KOPT-K1 (cell line): ENCODE results near the gene RXFP1.

Experiments
- H3K27ac ChIP-seq: fragments of 200-600 bp; sonication (generic); 2 replicates; pipeline ENCODE4 v1.5.1; 2016; ENCODE audit warnings: antibody characterized with exemption, mild to moderate bottlenecking, low read depth, low read length; ENCODE audit not compliant: poor library complexity, severe bottlenecking
- H3K36me3 ChIP-seq: fragments of 200-600 bp; sonication (generic); 2 replicates; pipeline ENCODE4 v1.5.1; 2017; ENCODE audit warnings: antibody characterized with exemption, mild to moderate bottlenecking, low read length, moderate library complexity; ENCODE audit not compliant: insufficient read depth
- H3K9me3 ChIP-seq: fragments of 200-600 bp; sonication (generic); 2 replicates; pipeline ENCODE4 v1.5.1; 2017; ENCODE audit warnings: antibody characterized with exemption, low read length, mild to moderate bottlenecking; ENCODE audit not compliant: insufficient read depth, poor library complexity, severe bottlenecking

Gene RXFP1

DNA sequence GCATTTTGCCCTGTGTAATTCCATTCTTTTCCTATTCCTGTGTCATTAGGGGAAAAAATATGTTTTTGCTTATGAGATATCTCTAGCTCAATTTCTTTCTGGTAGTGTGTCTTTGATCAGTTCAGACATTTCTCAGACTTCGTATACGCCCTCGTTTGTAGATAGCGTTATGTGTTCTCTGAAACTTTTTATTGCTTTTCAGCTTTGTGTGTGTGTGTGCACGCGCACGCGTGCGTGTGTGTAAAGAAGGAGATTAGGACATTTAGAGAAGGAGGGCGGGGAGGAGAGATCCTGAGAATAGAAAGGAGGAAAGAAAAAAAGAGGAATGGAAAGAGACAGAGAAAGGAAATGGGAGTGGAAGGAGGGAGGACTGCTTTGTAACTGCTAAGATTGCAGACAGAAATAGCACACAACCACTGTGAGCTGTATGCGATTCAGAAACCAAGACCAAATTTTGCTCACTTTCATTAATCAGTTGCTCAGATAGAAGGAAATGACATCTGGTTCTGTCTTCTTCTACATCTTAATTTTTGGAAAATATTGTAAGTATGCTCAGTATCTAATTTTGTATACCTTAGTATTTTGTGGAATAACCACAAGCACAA lies at the start of gene RXFP1:
Gene RXFP1, plus strand, starts transcription at position 399 of the 605 bp plus-strand sequence. Its CDS starts 95 bp downstream, at position 494.
- no peaks in the 10 kb centered on the region for H3K36me3 ChIP-seq
- no peaks in the 10 kb centered on the region for H3K9me3 ChIP-seq
- H3K27ac ChIP-seq = no peak within 1 kb of the TSS

DNA sequence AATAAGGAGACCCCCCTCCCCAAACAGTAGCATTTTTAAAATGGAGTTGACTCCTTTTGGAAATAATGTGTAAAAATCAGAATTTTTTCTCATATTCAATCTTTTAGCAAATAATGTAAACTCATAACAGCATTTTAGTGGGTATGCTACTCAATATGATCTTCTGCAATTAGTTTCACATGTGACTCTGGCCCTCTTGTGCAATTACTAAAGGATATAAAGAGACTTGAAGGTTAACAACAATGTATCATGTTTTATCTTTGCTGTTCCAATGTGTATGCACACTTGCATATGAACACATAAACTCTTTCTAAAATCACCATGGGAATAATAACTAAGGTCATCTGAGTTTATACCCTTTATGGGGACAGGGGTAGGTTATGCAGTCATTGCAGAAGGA lies 39.9 kb upstream of the RXFP1 start:
- no peaks in the 10 kb centered on the region for H3K36me3 ChIP-seq
- no peaks in the 10 kb centered on the region for H3K9me3 ChIP-seq
- H3K27ac ChIP-seq = no peak overlapping the region

DNA sequence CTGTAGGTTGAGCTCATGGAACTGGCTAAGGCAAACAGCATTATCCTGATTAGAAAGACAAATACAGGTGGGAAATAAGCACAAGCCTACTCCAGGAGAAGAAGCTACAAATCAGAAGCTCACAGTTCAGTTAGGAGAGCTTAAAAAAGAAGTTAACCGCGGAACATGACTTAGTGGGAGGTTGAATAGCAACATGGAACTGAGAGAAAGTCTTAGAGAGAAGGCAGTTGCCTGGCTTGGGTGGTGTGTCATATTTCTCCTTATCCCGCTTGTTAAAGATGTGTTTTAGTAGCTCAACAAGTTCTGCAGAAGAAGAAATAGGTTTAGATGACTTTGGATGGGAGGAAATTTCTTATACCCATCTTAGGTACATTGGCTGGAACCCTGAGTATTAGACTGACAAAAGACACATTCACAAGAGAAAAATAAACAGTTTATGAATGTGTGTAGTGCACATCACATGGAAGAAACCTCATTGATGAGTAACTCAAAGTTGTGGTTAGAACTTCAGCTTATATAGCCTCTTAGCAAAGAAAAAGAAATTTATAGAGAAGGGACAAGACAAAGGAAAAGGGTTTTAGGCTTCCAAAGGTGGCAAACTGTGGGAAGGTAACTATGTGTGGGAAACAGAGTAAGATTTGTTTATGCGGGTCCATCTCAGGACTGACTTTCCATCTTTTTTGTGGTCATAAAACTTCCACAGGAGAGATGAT lies 37.4 kb upstream of the RXFP1 start:
- H3K27ac ChIP-seq = no peak overlapping the region
- H3K36me3 ChIP-seq = no peaks in the 10 kb centered on the region
- no peaks in the 10 kb centered on the region for H3K9me3 ChIP-seq

DNA sequence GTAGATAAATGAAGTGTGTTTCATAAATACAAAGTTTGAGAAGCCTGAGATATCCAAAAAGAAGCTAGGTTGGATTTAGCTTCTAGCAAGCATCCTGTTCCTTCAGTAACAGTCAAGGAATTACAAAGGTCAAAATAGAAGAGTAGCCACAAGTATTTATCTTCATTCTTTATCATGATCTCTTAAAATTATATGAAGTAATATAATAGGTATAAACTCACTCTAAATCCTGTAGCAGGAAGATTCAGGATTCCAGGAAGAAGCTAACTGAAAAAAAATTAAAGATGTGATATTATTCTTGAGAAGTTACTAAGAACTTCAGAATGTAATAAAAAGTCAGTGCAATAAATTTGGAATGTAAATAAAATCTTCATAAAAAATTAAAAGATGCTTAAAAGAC lies 31.1 kb upstream of the RXFP1 start:
- Histone ChIP-seq H3K36me3 (no peaks in the 10 kb centered on the region), H3K9me3 (no peaks in the 10 kb centered on the region), H3K27ac (no peak overlapping the region)

DNA sequence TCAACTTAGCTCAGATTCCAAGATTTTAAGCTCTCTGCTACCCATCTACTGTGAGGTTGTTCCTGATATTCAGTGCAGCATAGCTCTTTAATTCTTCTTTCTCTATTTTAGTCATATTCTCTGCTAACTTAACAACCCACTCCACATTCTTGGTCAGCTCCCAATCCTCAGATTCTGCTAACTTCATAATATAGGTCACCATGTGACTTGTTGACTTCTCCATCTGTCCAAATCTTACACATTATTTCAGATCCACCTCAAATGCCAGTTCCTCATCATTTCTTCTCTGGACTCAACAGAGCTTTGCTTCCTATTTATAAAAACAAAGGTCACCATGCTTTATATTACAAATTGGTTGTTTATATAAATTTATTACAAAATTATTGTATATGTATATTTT lies 29.3 kb upstream of the RXFP1 start:
- Histone ChIP-seq H3K9me3 (no peaks in the 10 kb centered on the region), H3K36me3 (no peaks in the 10 kb centered on the region), H3K27ac (no peak overlapping the region)

DNA sequence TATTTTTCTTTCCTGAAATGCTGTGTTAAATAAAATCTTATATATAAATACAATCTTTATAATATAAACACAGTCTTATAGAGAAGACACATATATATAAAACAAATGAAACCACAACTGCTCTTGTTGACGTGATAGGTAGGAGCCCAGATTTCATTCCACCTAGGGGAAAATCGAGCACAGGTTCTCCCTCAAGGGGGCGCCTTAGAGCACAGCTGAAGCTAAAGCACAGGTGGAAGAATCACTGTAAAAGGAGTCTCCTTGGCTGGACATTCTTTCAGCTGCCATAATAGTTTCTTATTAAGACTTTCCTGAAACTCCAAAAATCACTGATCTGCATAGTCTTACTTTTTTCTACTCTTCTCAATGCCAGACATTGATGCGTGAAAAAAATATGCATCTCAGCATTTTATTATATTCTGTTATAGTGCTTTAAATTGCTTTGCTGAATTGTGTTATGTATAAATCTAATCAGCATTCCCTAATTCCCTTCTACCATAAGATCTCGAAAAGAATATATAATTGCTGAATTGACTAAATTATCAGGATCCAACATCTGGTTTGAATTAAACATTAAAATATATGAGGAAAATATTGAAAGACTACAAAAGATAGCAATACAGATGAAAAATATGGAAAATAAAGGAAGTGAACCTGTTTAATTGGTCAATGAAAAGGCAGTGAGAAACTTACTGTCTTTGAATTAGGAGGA lies 25.5 kb upstream of the RXFP1 start:
- H3K9me3 ChIP-seq = no peaks in the 10 kb centered on the region
- no peak overlapping the region for H3K27ac ChIP-seq
- H3K36me3 ChIP-seq = no peaks in the 10 kb centered on the region

DNA sequence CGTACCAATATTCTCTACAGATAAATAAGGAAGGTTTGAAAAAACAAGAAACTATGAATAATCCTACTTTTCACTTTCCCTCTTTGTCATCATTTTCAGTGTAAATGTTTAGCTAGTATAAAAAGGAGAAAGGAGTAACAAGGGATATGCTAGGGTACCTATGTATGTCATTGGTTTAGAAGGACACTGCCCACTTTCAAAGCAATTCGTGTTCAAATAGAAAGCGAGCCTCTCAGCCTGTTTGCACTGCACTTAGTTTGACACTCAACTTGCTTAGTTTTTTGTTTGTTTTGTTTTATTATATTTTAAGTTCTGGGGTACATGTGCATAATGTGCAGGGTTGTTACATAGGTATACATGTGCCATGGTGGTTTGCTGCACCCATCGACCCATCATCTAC lies 21.6 kb upstream of the RXFP1 start:
- Histone ChIP-seq H3K36me3 (no peaks in the 10 kb centered on the region), H3K9me3 (no peaks in the 10 kb centered on the region), H3K27ac (no peak overlapping the region)

DNA sequence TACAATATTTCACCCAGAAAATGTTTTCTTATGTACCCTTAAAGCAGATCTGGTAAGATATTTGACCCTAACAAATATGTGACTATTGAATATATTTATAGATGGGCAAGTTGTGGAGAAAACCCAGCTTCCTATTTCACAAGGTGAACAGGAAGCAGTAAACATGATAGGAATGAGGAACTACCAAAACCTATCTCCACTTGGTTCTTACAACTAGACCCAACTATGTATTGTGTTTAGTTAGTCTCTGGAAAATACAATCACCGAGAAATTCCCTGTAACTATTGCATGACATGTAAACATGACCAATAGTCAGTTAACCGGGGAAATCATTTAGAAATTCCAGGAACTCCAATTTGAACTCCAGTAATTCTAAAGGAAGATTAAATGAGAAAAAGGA lies 8.4 kb upstream of the RXFP1 start:
- Histone ChIP-seq H3K27ac (no peak overlapping the region), H3K36me3 (no peaks in the 10 kb centered on the region)

DNA sequence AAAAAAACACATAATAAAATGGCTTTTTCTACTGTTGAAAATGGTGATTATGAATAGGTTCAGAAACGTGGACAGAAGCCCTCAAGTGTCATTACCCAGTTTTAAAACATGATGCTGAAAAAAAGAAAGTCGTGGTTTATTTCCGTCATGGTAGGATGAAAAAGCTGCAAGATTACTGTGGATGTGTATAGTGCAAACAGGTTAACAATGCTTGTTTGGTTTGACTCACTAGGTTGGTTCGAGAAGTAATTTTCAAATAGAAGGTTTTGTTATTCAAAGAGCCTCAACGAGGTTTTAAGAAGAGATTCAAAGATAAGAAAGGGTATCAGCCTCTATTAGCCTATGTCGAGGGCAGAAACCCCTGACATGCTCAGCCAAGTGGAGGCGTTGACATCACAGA lies 2.5 kb upstream of the RXFP1 start:
- Histone ChIP-seq H3K27ac (no peak overlapping the region), H3K9me3 (no peaks in the 10 kb centered on the region), H3K36me3 (no peaks in the 10 kb centered on the region)

More for the DNA sequence above, 8.4 kb upstream of the RXFP1 start:
- no peaks in the 10 kb centered on the region for H3K9me3 ChIP-seq

DNA sequence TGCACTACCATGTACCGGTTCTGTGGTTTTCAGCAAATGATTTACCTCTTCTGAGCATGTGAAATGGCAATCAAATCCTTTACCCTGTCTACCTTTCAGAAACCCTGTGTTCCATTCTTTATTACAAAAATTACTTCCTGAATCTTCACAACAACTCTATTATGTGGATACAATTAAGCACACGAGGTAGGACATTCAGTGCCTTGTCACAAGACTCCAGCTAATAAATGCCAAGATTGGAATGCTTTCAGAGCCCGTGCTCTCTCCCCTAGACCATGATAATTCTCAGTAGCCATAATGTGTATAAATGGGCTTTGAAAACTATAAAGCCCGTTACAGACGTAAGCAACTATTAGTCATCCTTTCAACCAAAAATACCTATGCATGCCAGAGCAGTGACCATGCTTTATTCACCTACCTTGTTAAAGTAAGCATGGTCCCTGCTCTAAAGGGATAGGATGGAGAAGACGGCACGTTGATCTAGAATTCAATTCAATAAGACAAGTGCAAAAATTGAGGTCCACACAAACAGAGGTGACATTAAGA lies 2.4 kb downstream of the RXFP1 start:
- Histone ChIP-seq H3K9me3 (no peaks in the 10 kb centered on the region), H3K36me3 (no peaks in the 10 kb centered on the region), H3K27ac (no peak overlapping the region)

DNA sequence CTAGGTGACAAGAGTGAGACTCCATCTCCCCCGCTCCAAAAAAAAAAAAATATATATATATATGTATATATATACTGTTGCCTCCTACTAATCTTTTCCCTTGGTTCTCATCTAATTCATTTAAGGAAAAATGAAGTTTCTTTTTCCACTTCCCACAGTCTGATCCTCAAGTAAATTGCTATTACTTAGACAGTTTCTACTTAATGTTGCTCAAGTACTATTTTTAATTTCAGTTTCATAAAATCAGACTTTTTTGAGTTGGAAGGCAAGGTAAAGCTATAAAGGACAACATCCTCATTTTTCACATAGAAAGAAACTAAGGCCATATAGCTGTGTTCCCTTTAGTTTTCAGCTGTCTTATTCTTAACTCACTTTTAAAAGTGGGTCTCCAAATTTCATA lies 5.8 kb downstream of the RXFP1 start:
- Histone ChIP-seq H3K36me3 (no peaks in the 10 kb centered on the region), H3K27ac (no peak overlapping the region), H3K9me3 (no peaks in the 10 kb centered on the region)

DNA sequence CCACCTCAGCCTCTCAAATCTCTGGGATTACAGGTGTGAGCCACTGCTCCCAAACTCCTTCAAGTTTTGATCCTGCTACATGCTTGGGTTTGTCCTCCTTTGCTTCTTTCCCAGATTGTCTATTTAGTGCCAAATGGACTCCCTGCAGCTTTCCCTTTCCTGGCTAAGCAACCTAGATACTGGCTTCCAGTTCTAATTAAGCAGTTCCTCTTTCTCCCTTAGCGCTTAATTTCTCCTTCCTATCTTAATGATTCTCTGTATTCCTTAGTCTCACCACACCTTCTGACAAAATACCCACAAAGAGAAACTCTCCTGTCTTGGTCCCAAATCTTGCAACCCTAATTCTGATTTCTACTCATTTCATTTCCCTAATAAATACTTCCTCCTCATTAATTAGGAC lies 7.8 kb downstream of the RXFP1 start:
- Histone ChIP-seq H3K36me3 (no peaks in the 10 kb centered on the region), H3K27ac (no peak overlapping the region), H3K9me3 (no peaks in the 10 kb centered on the region)

DNA sequence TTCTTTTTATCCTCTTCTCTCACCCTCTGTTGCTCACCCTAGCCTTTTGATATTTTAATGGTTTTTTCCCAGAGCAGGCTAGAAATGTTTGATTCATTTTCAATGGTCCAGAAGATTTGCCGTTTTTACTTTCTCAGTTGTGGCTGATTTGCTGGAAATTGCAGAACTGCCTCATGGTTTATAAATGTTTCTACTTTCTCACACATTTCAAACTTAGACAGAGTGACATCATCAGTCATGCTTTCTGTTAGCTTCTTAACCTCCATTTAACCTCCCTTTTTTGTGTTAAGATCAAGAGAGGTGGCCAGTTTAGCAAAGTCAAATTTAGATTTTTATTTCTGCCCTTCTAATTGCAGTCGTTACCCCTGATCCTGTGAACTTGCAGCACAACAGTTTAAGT lies 8.7 kb downstream of the RXFP1 start:
- Histone ChIP-seq H3K9me3 (no peaks in the 10 kb centered on the region), H3K36me3 (no peaks in the 10 kb centered on the region), H3K27ac (no peak overlapping the region)

DNA sequence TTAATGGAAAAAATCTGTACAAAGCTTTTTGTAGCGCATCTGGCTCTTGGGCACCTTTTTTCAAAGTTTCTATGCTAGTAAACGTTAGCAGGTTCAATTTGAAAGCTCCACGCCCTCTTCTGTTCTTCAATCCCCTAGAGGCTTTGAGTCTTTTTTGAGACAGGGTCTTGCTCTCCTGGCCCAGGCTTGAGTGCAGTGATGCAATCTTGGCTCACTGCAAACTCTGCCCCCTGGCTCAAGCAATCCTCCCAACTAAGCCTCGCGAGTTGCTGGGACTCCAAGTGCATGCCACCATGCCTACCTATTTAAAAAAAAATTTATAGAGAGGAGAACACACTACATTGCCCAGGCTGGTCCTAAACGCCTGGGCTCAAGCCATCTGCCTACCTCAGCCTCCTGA lies 9.2 kb downstream of the RXFP1 start:
- Histone ChIP-seq H3K27ac (no peak overlapping the region), H3K9me3 (no peaks in the 10 kb centered on the region), H3K36me3 (no peaks in the 10 kb centered on the region)

DNA sequence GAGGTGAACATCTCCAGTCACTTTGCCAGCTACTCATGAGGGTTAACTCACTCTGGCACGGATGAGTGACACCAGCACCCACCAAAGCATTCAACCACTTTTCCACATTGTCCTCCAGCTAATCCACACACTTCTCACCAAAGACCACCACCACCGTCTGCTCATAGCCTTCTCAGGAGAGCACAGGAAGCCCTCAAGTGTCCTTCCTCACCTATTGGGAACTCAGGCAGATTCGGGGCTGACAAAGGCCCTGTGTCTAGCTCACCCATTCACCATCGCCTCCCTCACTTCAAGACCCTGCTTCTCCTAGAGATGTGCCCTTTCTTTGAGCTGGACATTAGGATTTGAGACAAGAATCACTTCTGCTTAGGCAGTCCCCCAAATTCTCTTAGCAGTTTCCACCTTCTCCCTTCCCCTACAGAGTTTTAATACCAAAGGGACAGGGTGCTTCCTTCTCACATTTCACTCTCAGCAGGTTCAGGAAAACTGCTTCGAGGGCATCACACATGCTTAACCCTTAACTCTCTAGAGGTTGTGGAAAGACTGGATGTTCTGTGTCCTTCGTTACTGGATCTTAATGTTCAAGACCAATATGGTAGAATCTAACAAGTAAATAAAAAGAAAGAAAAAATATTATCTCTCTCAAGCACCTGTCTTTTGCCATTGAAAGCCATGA lies 11.0 kb downstream of the RXFP1 start:
- Histone ChIP-seq H3K9me3 (no peaks in the 10 kb centered on the region), H3K27ac (no peak overlapping the region)

More for the DNA sequence above, 11.0 kb downstream of the RXFP1 start:
- no peaks in the 10 kb centered on the region for H3K36me3 ChIP-seq
